IPS DF 4.7 (cell line): Measurements from ENCODE around the gene UBE2E3.

Experiments used
- DNase-seq: peaks from one replicate; pipeline ENCODE4 v3.0.0-alpha.2; 2013; ENCODE audit warnings: low spot score; ENCODE audit errors: extremely low read depth

Gene UBE2E3

GRCh38 chr2:180978903-180979748, 1.3 kb upstream of the UBE2E3 start:
- DNase-seq, result no peak

DNA sequence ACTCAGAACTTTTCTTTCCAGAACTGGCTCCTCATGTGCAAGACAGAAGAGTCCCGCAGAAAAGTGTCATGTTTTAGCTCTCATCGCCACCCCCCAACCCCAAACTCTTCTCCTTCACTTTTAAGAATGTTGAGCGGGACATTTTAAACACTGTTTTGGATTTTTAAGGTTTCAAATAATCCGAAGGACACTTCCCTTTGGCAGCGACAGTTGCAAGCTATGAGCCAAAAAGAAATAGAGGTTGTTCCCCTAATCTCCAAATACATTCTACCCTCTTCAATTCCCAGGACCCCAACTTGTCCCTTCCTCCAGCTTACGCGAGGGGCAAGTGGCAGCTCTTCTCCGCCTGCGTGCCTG, 678 bp upstream of the UBE2E3 start:
- DNase-seq, result no peak

DNA sequence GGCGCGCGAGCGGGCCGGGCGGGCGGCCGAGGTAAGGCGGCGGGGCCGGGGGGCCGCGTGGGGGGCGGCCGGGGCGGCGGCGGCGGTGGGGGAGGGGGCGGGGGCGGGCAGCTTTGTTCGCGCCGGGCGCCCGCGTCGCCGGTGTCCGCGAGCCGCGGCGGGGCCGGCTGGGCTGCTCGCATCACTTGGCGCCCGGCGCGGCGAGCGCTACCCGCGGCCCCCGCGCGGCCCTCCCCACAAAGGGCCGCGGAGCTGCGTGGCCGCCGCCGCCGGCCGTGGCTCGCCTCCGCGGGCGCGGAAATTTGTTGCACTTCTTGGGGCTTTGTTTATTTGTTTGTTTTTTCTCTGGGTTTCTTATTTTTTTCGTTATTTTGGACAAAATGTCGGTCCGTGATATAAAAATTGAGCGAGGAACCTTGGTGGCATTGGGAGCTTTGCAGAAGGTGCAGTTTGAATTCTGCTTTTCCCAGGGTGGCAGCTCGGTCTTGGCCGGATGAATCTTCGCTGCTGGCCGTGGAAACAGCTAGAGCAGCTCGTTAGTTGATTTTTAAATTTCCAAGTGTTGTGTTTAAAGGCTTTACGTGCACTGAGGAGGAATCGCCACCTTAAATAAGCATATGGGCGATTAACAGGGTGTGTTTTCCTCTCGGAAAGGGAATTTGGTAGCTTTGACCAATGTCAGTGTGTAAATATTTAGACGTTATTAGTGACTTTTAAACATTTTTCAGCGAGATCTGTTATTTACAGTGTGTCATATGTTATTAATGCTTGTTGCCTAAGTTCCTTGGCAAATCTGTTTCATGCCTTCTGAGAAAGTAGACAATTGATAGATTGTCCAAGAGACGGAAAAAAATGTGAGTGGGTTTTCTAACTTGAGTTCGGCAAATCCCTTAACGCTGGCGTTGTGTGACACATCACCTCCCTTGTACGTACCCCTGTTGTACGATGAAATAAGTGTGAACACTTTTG, 822 bp downstream of the UBE2E3 start:
- DNase-seq, result no peak

GRCh38 chr2:180983468-180984242, 3.2 kb downstream of the UBE2E3 start:
- no peak for DNase-seq

DNA sequence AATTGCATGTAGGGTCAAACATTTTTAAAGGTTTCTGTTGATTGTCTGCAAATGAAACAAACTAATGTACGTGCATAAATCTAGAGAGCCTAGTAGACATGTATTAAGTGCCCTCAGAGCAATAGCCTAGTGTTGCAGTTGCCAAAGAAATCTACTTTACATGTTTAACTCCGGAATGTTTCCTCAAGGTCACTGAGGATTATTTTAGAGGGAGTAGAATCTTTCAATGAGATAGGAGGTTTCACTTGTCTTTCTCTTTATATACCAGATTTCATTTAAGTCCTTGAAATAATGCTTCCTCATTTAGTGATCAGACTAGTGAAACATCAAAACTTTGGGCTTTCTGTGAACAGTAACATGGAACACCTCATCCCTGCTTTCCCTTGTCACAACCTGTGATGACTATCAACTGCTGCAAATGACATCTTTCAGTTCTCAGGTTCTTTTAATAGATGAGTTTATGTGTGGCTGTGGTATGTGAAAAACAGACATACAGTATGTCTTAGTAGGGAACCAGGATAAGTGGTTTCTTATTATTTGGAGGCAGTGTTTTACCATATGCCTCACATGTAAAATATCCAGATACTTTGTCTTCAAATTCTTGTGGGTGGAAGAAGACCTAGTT, 5.5 kb downstream of the UBE2E3 start:
- DNase-seq, result no peak

- DNase-seq, result no peak
Measured at GRCh38 chr2:180987146-180987545, 6.7 kb downstream of the UBE2E3 start.

DNA sequence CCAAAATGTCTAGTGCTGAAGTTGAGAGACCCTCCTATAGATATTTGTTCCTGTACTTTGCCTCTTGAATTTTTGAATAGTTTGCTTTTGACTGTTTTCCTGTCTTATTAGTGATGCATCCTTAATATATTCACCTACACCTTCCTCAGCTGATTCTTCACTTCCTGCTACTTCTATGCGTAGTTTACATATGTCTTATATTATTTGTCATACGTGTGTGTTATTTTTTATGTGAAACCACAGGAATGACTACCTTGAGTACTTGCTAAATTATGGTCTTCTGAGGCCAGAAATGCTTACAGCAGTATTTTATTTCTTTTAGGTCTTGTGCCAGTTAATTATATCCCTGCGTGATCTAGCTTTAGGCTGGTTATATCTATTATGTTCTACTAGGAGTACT, 9.9 kb downstream of the UBE2E3 start:
- DNase-seq, result no peak

DNA sequence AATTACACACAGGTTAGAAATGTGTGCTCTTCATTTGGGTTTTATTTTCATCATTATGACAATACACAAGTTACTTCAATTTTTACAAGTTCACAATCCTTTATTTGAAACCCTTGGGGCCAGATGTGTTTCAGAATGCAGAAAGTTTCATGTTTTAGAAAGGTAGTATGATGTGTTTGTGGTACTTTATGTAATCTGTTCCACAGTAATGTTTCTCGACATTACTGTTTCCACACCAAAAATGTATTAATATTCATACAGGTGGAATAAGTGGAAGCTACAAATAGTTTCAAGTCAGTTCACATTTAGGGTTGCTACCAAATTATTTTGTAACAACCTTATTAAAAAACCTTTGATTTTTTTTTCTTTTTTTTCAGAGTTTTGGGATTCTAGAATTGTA, 10.4 kb downstream of the UBE2E3 start:
- DNase-seq, result no peak

DNA sequence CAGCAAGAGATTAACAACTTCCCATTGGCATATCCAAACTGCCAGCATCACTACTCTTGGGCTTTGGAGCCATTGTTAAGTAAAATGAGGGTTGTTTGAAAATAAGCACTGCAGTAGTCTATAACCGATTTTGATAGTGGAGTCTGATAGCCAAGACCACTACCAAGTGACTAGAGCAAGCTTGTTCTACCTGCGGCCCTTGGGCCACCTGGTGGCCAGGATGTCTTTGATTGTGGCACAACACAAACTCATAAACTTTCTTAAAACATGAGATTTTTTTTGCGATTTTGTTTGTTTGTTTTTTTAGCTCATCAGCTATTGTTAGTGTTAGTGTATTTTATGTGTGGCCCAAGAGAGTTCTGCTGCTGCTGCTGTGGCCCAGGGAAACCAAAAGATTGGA, 11.0 kb downstream of the UBE2E3 start:
- no peak for DNase-seq

DNA sequence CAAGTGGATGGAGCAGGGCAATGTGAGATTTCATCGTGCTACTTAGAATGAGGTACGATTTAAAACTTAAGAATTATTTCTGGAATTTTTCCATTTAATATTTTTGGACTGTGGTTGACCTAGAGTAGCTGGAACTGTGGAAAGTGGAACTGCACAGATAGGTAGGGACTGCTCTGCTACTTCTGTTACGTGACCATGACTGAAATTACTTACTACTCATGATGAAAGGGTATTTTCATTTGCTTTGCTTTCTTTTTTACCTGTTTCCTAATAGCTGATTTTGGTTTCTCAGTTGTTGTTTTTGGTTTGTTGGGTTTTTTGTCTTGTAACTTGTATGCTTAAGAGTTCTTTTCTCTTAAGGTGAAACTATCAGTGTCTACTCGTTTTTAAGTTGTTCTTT, 11.4 kb downstream of the UBE2E3 start:
- DNase-seq, result no peak

- DNase-seq, result no peak
Measured at GRCh38 chr2:180992994-180993393, 12.6 kb downstream of the UBE2E3 start.

DNA sequence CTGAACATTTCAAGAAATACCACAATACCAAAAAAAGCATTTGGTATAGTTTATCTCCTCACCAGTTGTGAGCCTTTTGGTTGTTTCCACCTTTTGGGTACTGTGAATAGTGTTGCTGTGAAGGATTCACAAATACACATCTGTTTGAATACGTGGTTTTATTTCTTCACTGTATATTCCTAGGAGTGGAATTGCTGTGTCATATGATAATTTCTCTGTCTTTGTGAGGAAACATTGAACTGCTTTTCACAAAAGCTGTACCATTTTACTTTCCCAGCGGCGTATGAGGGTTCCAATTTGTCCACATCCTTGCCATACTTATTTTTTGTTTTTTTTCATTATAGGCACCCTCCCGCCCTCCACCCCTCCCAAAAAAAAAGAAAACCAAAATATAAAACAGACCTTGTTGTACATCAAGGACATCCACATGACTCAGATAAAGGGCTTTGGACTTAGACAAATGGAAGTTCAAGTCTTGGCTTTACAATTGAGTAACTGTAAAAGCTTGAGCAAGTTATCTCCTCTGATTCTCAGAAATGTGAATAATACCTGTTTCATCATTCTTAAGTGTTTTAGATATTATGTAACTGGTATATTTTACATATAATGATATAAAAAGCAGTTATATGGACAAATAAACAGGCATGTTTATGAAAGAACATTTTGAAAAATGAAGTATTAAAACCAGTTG, 19.0 kb downstream of the UBE2E3 start:
- no peak for DNase-seq

- DNase-seq, result no peak
Measured at GRCh38 chr2:181004647-181005325, 24.4 kb downstream of the UBE2E3 start.

GRCh38 chr2:181005326-181005655, 24.9 kb downstream of the UBE2E3 start:
- no peak for DNase-seq

DNA sequence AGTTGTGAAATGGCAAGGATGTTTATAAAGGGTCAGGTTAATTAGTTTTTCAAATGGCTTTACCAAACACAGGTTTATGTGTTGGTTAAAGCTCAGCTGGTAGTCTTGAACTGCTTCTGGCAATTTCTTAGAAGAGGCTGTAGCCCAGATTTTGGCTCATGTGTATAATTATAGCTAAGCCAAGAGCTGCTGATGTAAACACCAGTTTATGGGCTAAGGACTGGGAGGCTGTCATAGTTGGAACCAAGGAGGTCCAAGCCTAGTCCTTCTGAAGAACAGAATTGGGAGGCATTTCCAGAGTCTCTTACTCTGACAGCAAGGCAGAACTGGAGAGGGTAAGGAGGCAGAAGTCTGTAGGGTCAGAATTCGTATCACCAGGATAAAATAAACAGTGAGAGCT, 25.4 kb downstream of the UBE2E3 start:
- no peak for DNase-seq

DNA sequence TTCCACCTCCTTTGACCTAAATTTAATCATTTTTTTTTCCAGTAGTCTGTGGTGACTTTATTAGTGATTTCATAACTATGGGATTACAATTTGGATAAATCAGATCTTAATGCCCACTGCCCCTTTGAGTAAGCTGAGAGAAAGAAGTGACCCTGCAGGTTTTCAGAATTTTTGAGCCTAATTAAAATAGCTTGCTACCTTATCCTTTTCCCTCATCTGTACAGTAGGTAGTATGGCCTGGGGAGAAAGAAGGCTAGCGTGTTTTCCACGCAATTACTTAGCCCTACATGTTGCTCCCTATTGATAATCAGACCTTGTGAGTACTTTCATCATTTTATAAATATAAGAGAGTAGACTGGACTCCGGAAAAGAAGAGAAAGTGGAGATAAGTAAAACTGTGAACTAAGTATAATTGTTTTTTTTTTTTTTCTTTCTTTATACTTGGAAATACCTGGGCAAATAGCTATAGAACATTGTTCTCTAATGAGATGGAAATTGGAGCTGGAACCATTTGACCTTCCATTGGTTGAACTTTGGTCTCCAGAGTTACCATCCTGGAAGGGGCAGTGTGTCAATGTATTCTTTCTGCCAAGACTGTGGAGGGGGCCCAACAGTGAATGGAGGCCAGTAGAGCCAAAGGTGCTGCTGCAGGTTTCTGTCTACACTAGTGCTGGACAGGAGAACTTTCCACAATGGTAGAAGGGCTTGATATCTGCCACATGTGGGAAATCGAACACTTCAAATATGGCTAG, 26.9 kb downstream of the UBE2E3 start:
- DNase-seq, result no peak

- DNase-seq, result no peak
Measured at GRCh38 chr2:181008407-181008806, 28.0 kb downstream of the UBE2E3 start.

GRCh38 chr2:181021199-181021789, 40.9 kb downstream of the UBE2E3 start:
- DNase-seq, result no peak

- no peak for DNase-seq
Measured at GRCh38 chr2:181022652-181023051, 42.2 kb downstream of the UBE2E3 start.
